Prostate gland (tissue), 2 donors: ENCODE results near the gene SMIM11. TPM values are rescaled to one million over a fixed set of nuclear protein-coding genes. Genes with fewer than 3 reads are reported as not detected.

Source experiments
- DNase-seq: peaks from one replicate; pipeline ENCODE4 v3.0.0-alpha.2; 2019; ENCODE audit warnings: low spot score
- H3K27ac ChIP-seq, 2 donors: fragments of 200-600 bp; sonication (generic); 2 replicates each; pipeline ENCODE4 v1.5.1; 2017 to 2019
- H3K27me3 ChIP-seq: fragments of 200-600 bp; sonication (generic); replicated peaks from 2 replicates; pipeline ENCODE4 v1.5.1; 2019; ENCODE audit not compliant: insufficient read depth
- H3K36me3 ChIP-seq, 2 donors: fragments of 200-600 bp; sonication (generic); 1 replicate in 1 of 2; 2 replicates in 1 of 2; pipeline versions ENCODE4 v1.5.1 to v1.8.1; 2017 to 2019
- H3K4me1 ChIP-seq: fragments of 200-600 bp; sonication (generic); replicated peaks from 2 replicates; pipeline ENCODE4 v1.5.1; 2019
- H3K4me3 ChIP-seq, 2 donors: fragments of 200-600 bp; sonication (generic); 2 replicates each; pipeline ENCODE4 v1.5.1; 2017 to 2019
- H3K9me3 ChIP-seq: fragments of 200-600 bp; sonication (generic); 2 replicates; pipeline ENCODE4 v1.5.1; 2017
- POLR2A ChIP-seq: fragments of 450-650 bp; IDR thresholded peaks from one replicate; pipeline ENCODE4 v1.6.1; 2016; ENCODE audit warnings: antibody characterized with exemption, mild to moderate bottlenecking
- POLR2AphosphoS5 ChIP-seq: sonication (generic); formaldehyde crosslinking; IDR thresholded peaks from one replicate; pipeline ENCODE4 v1.6.1; 2017; ENCODE audit warnings: antibody characterized with exemption
- WGBS: methylation state at CpG from one replicate; pipeline ENCODE4 v1.1.5; 2018; 5-methylcytosine and 5-hydroxymethylcytosine counted together
- intact Hi-C: fragments of 100-400 bp; cut with DNase I; formaldehyde crosslinking; loops from one replicate; pipeline ENCODE4 v1.14.2; 2022
- total RNA-seq, 2 donors: library from RNA; depleted of rRNA; stranded (reverse); fragments of >200 nt; gene quantifications; one replicate each; pipeline ENCODE4 v1.1.0, GENCODE V29; 2016
- TF ChIP-seq, protein P1 (sequence below), 4 experiments: fragments of 200-600 bp in 2 of 4; fragments of 450-650 bp in 2 of 4; sonication (generic) in 2 of 4; IDR thresholded peaks; 1 replicate in 3 of 4; 2 replicates in 1 of 4; pipeline ENCODE4 v1.5.1; 2016 to 2019; ENCODE audit warnings: antibody characterized with exemption in 4 of 4, mild to moderate bottlenecking in 2 of 4, moderate library complexity in 2 of 4

The SMIM11 gene
- total RNA-seq, 2 donors from 2014 or later = 8.8 to 12.6 TPM

DNA sequence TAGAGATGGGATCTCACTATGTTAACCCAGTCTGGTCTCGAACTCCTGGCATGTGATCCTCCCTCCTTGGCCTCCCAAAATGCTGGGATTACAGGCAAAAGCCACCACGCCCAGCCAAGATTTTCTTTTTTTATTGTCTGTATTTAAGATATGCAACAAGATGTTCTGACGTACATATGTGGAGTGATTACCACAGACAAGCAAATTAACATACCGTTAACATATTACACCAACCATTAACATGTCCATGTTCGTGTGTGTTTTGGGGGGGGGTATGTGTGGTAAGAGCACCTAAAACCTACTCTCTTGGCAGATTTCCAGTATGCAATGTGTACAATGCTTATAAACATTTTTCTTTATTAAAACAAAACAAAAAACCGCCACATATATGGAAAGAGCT is 22.1 kb upstream of the SMIM11 start:
- Histone ChIP-seq H3K36me3 (no peaks in the 10 kb centered on the region), H3K27ac (no peak overlapping the region), H3K9me3 (no peaks in the 10 kb centered on the region), H3K27me3 (no peaks in the 10 kb centered on the region), H3K4me3 (no peak overlapping the region), H3K4me1 (no peaks in the 10 kb centered on the region)
- WGBS = 88% methylated on average over 6 of the region's 6 CpGs
- no peak for TF ChIP-seq POLR2A
- TF ChIP-seq, protein P1, sequence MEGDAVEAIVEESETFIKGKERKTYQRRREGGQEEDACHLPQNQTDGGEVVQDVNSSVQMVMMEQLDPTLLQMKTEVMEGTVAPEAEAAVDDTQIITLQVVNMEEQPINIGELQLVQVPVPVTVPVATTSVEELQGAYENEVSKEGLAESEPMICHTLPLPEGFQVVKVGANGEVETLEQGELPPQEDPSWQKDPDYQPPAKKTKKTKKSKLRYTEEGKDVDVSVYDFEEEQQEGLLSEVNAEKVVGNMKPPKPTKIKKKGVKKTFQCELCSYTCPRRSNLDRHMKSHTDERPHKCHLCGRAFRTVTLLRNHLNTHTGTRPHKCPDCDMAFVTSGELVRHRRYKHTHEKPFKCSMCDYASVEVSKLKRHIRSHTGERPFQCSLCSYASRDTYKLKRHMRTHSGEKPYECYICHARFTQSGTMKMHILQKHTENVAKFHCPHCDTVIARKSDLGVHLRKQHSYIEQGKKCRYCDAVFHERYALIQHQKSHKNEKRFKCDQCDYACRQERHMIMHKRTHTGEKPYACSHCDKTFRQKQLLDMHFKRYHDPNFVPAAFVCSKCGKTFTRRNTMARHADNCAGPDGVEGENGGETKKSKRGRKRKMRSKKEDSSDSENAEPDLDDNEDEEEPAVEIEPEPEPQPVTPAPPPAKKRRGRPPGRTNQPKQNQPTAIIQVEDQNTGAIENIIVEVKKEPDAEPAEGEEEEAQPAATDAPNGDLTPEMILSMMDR (IDR thresholded peaks at IDR 0.05) = no peak
- TF ChIP-seq POLR2AphosphoS5 = no peak
- no peak for DNase-seq
- intact Hi-C loops = no loop called here

DNA sequence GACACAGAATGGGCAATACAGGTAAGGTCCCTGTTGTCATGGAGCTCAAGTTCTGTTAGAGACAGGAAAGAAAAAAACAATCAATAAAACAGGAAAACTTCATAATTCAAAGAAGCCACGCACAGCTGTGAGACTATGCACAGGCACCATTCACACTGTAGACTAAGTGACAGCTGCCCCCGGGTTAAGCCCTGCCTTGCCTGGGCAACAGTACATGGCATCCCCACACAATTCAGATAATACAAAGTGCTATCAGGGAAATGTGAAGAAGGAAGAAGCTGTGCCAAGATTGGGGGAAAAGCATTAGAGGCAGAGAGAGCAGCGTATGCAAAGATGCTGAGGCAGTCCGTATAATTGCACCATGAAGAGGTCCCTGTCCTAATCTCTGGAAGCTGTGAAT is 20.5 kb upstream of the SMIM11 start:
- H3K9me3 ChIP-seq = no peaks in the 10 kb centered on the region
- intact Hi-C loops = no loop called here
- H3K27ac ChIP-seq = no peak overlapping the region
- no peaks in the 10 kb centered on the region for H3K27me3 ChIP-seq
- 92% methylated on average over 4 of the region's 4 CpGs for WGBS
- no peaks in the 10 kb centered on the region for H3K4me1 ChIP-seq
- H3K4me3 ChIP-seq = no peak overlapping the region
- no peak for DNase-seq
- TF ChIP-seq POLR2A (no peak), POLR2AphosphoS5 (no peak)
- TF ChIP-seq, protein P1 (IDR thresholded peaks at IDR 0.05) = no peak
- no peaks in the 10 kb centered on the region for H3K36me3 ChIP-seq

GRCh38 chr21:34355570-34355969 is 19.7 kb upstream of the SMIM11 start:
- H3K4me3 ChIP-seq = no peak overlapping the region
- no peak for TF ChIP-seq POLR2AphosphoS5
- no peak for TF ChIP-seq POLR2A
- TF ChIP-seq, protein P1 (IDR thresholded peaks at IDR 0.05) = no peak
- no peaks in the 10 kb centered on the region for H3K27me3 ChIP-seq
- H3K9me3 ChIP-seq = no peaks in the 10 kb centered on the region
- H3K27ac ChIP-seq = no peak overlapping the region
- intact Hi-C loops = no loop called here
- WGBS = over 99% methylated on average over 5 of the region's 5 CpGs
- H3K4me1 ChIP-seq = no peaks in the 10 kb centered on the region
- DNase-seq = no peak
- H3K36me3 ChIP-seq = no peaks in the 10 kb centered on the region

DNA sequence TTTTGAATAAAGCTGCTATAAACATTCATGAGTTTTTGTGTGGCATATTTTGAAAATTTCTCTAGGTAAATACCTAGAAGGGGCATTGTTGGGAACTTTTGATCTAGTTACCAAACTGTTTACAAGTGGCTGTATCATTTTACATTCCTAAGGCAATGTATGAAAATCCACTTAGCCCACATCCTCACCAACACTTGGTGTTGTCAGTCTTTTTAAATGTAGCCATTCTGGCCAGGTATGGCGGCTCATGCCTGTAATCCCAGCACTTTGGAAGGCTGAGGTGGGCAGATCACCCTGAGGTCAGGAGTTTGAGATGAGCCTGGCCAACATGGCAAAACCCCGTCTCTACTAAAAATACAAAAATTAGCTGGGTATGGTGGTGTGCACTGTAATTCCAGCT is 17.4 kb upstream of the SMIM11 start:
- 92% methylated on average over 2 of the region's 2 CpGs for WGBS

GRCh38 chr21:34358866-34359265 is 16.4 kb upstream of the SMIM11 start:
- WGBS = 46% methylated on average over 1 of the region's 1 CpG
- Histone ChIP-seq H3K36me3 (no peaks in the 10 kb centered on the region), H3K9me3 (no peaks in the 10 kb centered on the region), H3K27ac (no peak overlapping the region), H3K4me3 (no peak overlapping the region), H3K4me1 (no peaks in the 10 kb centered on the region), H3K27me3 (no peaks in the 10 kb centered on the region)
- TF ChIP-seq POLR2A (no peak), POLR2AphosphoS5 (no peak)
- TF ChIP-seq, protein P1 (IDR thresholded peaks at IDR 0.05) = no peak
- DNase-seq = no peak
- intact Hi-C loops = no loop called here

More for the DNA sequence above, 17.4 kb upstream of the SMIM11 start:
- Histone ChIP-seq H3K27ac (no peak overlapping the region), H3K36me3 (no peaks in the 10 kb centered on the region), H3K4me3 (no peak overlapping the region), H3K9me3 (no peaks in the 10 kb centered on the region), H3K27me3 (no peaks in the 10 kb centered on the region), H3K4me1 (no peaks in the 10 kb centered on the region)
- no peak for DNase-seq
- TF ChIP-seq, protein P1 (IDR thresholded peaks at IDR 0.05) = no peak
- TF ChIP-seq POLR2AphosphoS5 (no peak), POLR2A (no peak)
- intact Hi-C loops = no loop called here
